ENCODE data around the gene SUV39H2.
"Not testable (repeated sequence)": the region's sequence is repeated elsewhere in the genome, so short reads cannot be mapped to it uniquely, and the experiment has no call there.

Gene SUV39H2

GRCh38 chr10:14942147-14942949, 63.7 kb downstream of the SUV39H2 start:
- not testable (repeated sequence) for DNase-seq

- DNase-seq, result not testable (repeated sequence)
Measured at GRCh38 chr10:14942950-14943338, 64.3 kb downstream of the SUV39H2 start.

DNA sequence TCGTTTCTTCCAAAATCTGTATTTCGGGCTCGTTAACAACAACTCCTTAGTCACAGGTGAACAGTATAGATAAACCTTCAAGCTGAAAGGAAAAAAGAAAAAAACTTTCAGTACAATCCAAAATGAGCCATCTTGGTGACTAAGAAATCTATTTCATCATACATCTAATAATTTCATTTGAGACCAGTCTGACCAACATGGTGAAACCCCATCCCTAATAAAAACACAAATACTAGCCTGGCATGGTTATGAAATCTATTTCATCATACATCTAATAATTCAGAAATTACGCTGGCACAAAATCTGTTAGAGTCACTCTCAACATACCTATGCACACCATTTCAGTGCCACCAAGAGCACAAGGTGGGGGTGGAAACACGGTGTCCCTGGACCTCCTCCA, 66.4 kb downstream of the SUV39H2 start:
- DNase-seq, result no peak

DNA sequence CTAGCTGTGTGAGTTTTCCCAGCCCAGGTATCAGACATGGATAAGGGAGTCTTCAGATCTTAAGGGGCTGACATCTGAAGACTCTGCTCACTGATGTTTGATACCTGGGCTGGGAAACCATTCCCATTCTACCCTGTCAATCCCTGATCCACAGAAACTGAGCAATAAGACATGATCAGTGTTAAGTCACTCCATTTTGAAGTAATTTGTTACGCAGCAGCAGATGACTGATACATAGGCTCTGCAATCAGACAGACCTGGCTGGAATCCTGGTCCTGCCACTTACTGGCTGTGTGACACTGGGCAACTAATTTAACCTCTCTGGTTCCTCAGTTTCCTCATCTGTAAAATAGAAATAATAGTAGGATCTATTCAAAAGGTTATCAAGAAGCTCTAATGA, 68.6 kb downstream of the SUV39H2 start:
- DNase-seq, result no peak

- DNase-seq, result no peak
Measured at GRCh38 chr10:14949291-14949690, 70.6 kb downstream of the SUV39H2 start.

- no peak for DNase-seq
Measured at GRCh38 chr10:14952851-14953423, 74.3 kb downstream of the SUV39H2 start.

GRCh38 chr10:14953424-14954000, 74.8 kb downstream of the SUV39H2 start:
- DNase-seq, result no peak
